Caco-2 (cell line): ENCODE results near the gene MYH14. TPM values are rescaled to one million over a fixed set of nuclear protein-coding genes. Genes with fewer than 3 reads are reported as not detected.
A peak's percentile ranks its signal among the peaks of the same experiment; 100 is the strongest.

Source experiments
- BruUV-seq: library from RNA; stranded (reverse); fragments of 400-500 nt; replicated peaks from 2 replicates; lab custom pipeline; 2021; lab: Mats Ljungman, UMichigan
- CTCF ChIA-PET: fragments of 300-600 bp; sonication (Branson Sonifier 250); formaldehyde crosslinking; loops from one replicate; lab custom pipeline; 2022; ENCODE audit warnings: antibody characterized with exemption; lab: Charles Lee
- POLR2A ChIA-PET: fragments of 300-600 bp; sonication (Branson Sonifier 250); formaldehyde crosslinking; loops from one replicate; lab custom pipeline; 2022; ENCODE audit warnings: antibody characterized with exemption; lab: Charles Lee
- DNase-seq, 2 experiments: peaks; one replicate each; pipeline versions ENCODE4 v3.0.0 to v3.0.0-alpha.2; 2020 to 2022
- H3K27me3 ChIP-seq: replicated peaks from 2 replicates; pipeline ENCODE4 v1.6.0; 2011; ENCODE audit warnings: low read length; ENCODE audit not compliant: control insufficient read depth, insufficient read depth
- H3K36me3 ChIP-seq: 2 replicates; pipeline ENCODE4 v1.5.1; 2011; ENCODE audit warnings: low read length; ENCODE audit not compliant: control insufficient read depth, insufficient read depth
- H3K4me1 ChIP-seq: fragments of 250-450 bp; sonication (Bioruptor Pico); 2 replicates; pipeline ENCODE4 v1.5.1; 2020; ENCODE audit warnings: mild to moderate bottlenecking
- H3K4me3 ChIP-seq: 2 replicates; pipeline ENCODE4 v1.5.1; 2011; ENCODE audit warnings: low read depth, mild to moderate bottlenecking, control low read depth, low read length
- H3K9me3 ChIP-seq: fragments of 250-450 bp; sonication (Bioruptor Pico); 2 replicates; pipeline ENCODE4 v1.5.1; 2020; ENCODE audit warnings: mild to moderate bottlenecking, moderate library complexity
- H3K27ac Mint-ChIP-seq: one replicate; pipeline ENCODE4 v1.8.0; 2022; ENCODE audit warnings: mixed read lengths; ENCODE audit not compliant: unreplicated experiment
- H3K27me3 Mint-ChIP-seq: one replicate; pipeline ENCODE4 v1.8.0; 2022; ENCODE audit warnings: mixed read lengths; ENCODE audit not compliant: insufficient read depth, unreplicated experiment
- H3K36me3 Mint-ChIP-seq: one replicate; pipeline ENCODE4 v1.8.0; 2022; ENCODE audit warnings: mild to moderate bottlenecking, mixed read lengths; ENCODE audit not compliant: insufficient read depth, unreplicated experiment
- H3K4me1 Mint-ChIP-seq: one replicate; pipeline ENCODE4 v1.8.0; 2022; ENCODE audit warnings: low read depth, mixed read lengths; ENCODE audit not compliant: unreplicated experiment
- H3K4me3 Mint-ChIP-seq: one replicate; pipeline ENCODE4 v1.8.0; 2022; ENCODE audit warnings: mild to moderate bottlenecking, moderate library complexity, mixed read lengths; ENCODE audit not compliant: unreplicated experiment
- H3K9me3 Mint-ChIP-seq: one replicate; pipeline ENCODE4 v1.8.0; 2022; ENCODE audit warnings: mixed read lengths; ENCODE audit not compliant: unreplicated experiment
- CTCF ChIP-seq, 2 experiments: fragments of 200-600 bp in 1 of 2; IDR thresholded peaks; 1 replicate in 1 of 2; 2 replicates in 1 of 2; pipeline versions ENCODE4 v1.5.1 to v1.8.0; 2011 to 2022; ENCODE audit warnings: antibody characterized with exemption in 1 of 2, control low read depth in 1 of 2, inconsistent platforms in 1 of 2, low read depth in 1 of 2, low read length in 1 of 2, mild to moderate bottlenecking in 1 of 2, moderate library complexity in 1 of 2; ENCODE audit not compliant: insufficient read depth in 1 of 2, severe bottlenecking in 1 of 2, unreplicated experiment in 1 of 2
- intact Hi-C: fragments of 100-400 bp; cut with micrococcal nuclease; formaldehyde crosslinking; loops from one replicate; pipeline ENCODE4 v1.10.0; 2022; ENCODE audit not compliant: unreplicated experiment
- total RNA-seq: library from RNA; stranded (reverse); gene quantifications from 2 replicates; pipeline ENCODE4 v1.2.3, GENCODE V29; 2022

MYH14 gene
- total RNA-seq, 1 experiment from 2014 or later = 89.8 TPM

- H3K4me1 ChIP-seq = no peaks in the 10 kb centered on the region
- H3K27ac Mint-ChIP-seq = no peak overlapping the region
- CTCF ChIA-PET = interaction anchor here (0.7 kb wide), 1 partner anchor 9 kb away, joined by 4 read pairs; no protein-coding TSS in a partner anchor
- no TSS peak for BruUV-seq
- peaks cover 32% of the 10 kb centered on the region for H3K36me3 Mint-ChIP-seq
- H3K27me3 Mint-ChIP-seq = no peaks in the 10 kb centered on the region
- H3K27me3 ChIP-seq = no peaks in the 10 kb centered on the region
- H3K9me3 Mint-ChIP-seq = peaks cover 15% of the 10 kb centered on the region
- H3K9me3 ChIP-seq = peaks cover 8% of the 10 kb centered on the region; the same call in 1 of the 2 replicates
- POLR2A ChIA-PET = no interaction called here
- intact Hi-C loops = no loop called here
- H3K4me1 Mint-ChIP-seq = no peaks in the 10 kb centered on the region
- TF ChIP-seq CTCF (IDR thresholded peaks at IDR 0.05; ENCODE audit: insufficient read depth in 1 of 2, low read depth in 1 of 2, low read length in 1 of 2, severe bottlenecking in 1 of 2, unreplicated experiment in 1 of 2) = no peak
- peaks cover 3% of the 10 kb centered on the region for H3K36me3 ChIP-seq
- H3K4me3 ChIP-seq = no peak overlapping the region
- no peak for DNase-seq
- no peak overlapping the region for H3K4me3 Mint-ChIP-seq
These were observed 10.5 kb downstream of the MYH14 start for GRCh38 chr19:50213925-50214324.

GRCh38 chr19:50214699-50215543 lies 11.5 kb downstream of the MYH14 start:
- Histone ChIP-seq H3K36me3 (peaks cover 3% of the 10 kb centered on the region), H3K4me3 (no peak overlapping the region), H3K9me3 (peaks cover 8% of the 10 kb centered on the region; the same call in 1 of the 2 replicates), H3K27me3 (no peaks in the 10 kb centered on the region), H3K4me1 (no peaks in the 10 kb centered on the region)
- Mint-ChIP-seq H3K27me3 (no peaks in the 10 kb centered on the region), H3K4me3 (no peak overlapping the region), H3K36me3 (peaks cover 39% of the 10 kb centered on the region), H3K27ac (no peak overlapping the region), H3K9me3 (peaks cover 12% of the 10 kb centered on the region), H3K4me1 (no peaks in the 10 kb centered on the region)
- no peak for TF ChIP-seq CTCF (IDR thresholded peaks at IDR 0.05; ENCODE audit: insufficient read depth in 1 of 2, low read depth in 1 of 2, low read length in 1 of 2, severe bottlenecking in 1 of 2, unreplicated experiment in 1 of 2)
- CTCF ChIA-PET = no interaction called here
- intact Hi-C loops = no loop called here
- POLR2A ChIA-PET = no interaction called here
- BruUV-seq = no TSS peak
- DNase-seq = peak in 1 of 2 experiments; percentile 55

- Histone ChIP-seq H3K36me3 (peaks cover 3% of the 10 kb centered on the region), H3K27me3 (no peaks in the 10 kb centered on the region), H3K4me1 (no peaks in the 10 kb centered on the region), H3K4me3 (no peak overlapping the region), H3K9me3 (peaks cover 7% of the 10 kb centered on the region; the same call in 1 of the 2 replicates)
- Mint-ChIP-seq H3K27ac (no peak overlapping the region), H3K9me3 (peaks cover 6% of the 10 kb centered on the region), H3K36me3 (peaks cover 39% of the 10 kb centered on the region), H3K4me3 (no peak overlapping the region), H3K27me3 (no peaks in the 10 kb centered on the region), H3K4me1 (no peaks in the 10 kb centered on the region)
- no peak for DNase-seq
- no peak for TF ChIP-seq CTCF (IDR thresholded peaks at IDR 0.05; ENCODE audit: insufficient read depth in 1 of 2, low read depth in 1 of 2, low read length in 1 of 2, severe bottlenecking in 1 of 2, unreplicated experiment in 1 of 2)
- POLR2A ChIA-PET = no interaction called here
- CTCF ChIA-PET = no interaction called here
- intact Hi-C loops = no loop called here
- BruUV-seq = no TSS peak
These were observed 12.4 kb downstream of the MYH14 start for GRCh38 chr19:50215820-50216219.
